Upper lobe of left lung (tissue), 6 donors: ENCODE data around the gene TBC1D3B. TPM values are rescaled to one million over a fixed set of nuclear protein-coding genes. Genes with fewer than 3 reads are reported as not detected.

Experiments used
- ATAC-seq, 2 donors: fragments of 200-7000 bp; cut with Tn5 transposase; one replicate each; pipeline ENCODE4 v1.9.1; 2022; ENCODE audit warnings: mild to moderate bottlenecking in 2 of 2, moderate library complexity in 2 of 2; ENCODE audit not compliant: low FRiP score in 2 of 2
- DNase-seq, 2 donors: peaks; one replicate each; pipeline ENCODE4 v3.0.0-alpha.2; 2019 to 2020
- H3K27ac ChIP-seq, 4 donors: fragments of 200-600 bp; sonication (generic); one replicate each; pipeline ENCODE4 v1.5.1; 2016 to 2019
- H3K27me3 ChIP-seq, 4 donors: fragments of 200-600 bp; sonication (generic); one replicate each; pipeline ENCODE4 v1.5.1; 2017 to 2019
- H3K36me3 ChIP-seq, 4 donors: fragments of 200-600 bp; sonication (generic); one replicate each; pipeline ENCODE4 v1.5.1; 2016 to 2019
- H3K4me1 ChIP-seq, 4 donors: fragments of 200-600 bp; sonication (generic); one replicate each; pipeline ENCODE4 v1.5.1; 2018 to 2019
- H3K4me3 ChIP-seq, 4 donors: fragments of 200-600 bp; sonication (generic); one replicate each; pipeline ENCODE4 v1.5.1; 2017 to 2019; ENCODE audit warnings: mild to moderate bottlenecking in 2 of 4, moderate library complexity in 1 of 4
- H3K9me3 ChIP-seq, 4 donors: fragments of 200-600 bp; sonication (generic); one replicate each; pipeline ENCODE4 v1.5.1; 2018 to 2019
- CTCF ChIP-seq, 6 experiments: fragments of 450-650 bp in 4 of 6; fragments of 200-600 bp in 2 of 6; sonication (generic) in 2 of 6; IDR thresholded peaks; one replicate each; pipeline ENCODE4 v1.5.1; 2016 to 2019; ENCODE audit warnings: antibody characterized with exemption in 6 of 6
- EP300 ChIP-seq, 4 donors: sonication (generic); formaldehyde crosslinking; IDR thresholded peaks; one replicate each; pipeline ENCODE4 v1.5.1; 2017; ENCODE audit warnings: antibody characterized with exemption in 4 of 4, control low read depth in 2 of 4
- POLR2A ChIP-seq, 4 donors: fragments of 450-650 bp; IDR thresholded peaks; one replicate each; pipeline ENCODE4 v1.5.1; 2016 to 2017; ENCODE audit warnings: antibody characterized with exemption in 4 of 4, mild to moderate bottlenecking in 2 of 4
- POLR2AphosphoS5 ChIP-seq, 2 donors: sonication (generic); formaldehyde crosslinking; IDR thresholded peaks; one replicate each; pipeline ENCODE4 v1.5.1; 2017; ENCODE audit warnings: antibody characterized with exemption in 2 of 2
- WGBS, 2 donors: methylation state at CpG; one replicate each; pipeline ENCODE4 v1.1.5; 2017 to 2018; 5-methylcytosine and 5-hydroxymethylcytosine counted together
- total RNA-seq, 6 donors: library from RNA; depleted of rRNA in 4 of 6; stranded (reverse); fragments of >200 nt in 4 of 6; gene quantifications; one replicate each; pipeline versions ENCODE4 v1.1.0 to v1.2.1, GENCODE V29; 2016 to 2021
- donor health status: DM: no; HTN: no; CAD: no; lungs with moderate emphysema.
- donor health status: DM: no; HTN: yes; CAD: no; lungs with severe emphysema.

TBC1D3B gene
- total RNA-seq, 6 donors from 2014 or later: 3.6 to 8.9 (median 7.0) TPM; not detected in 1

GRCh38 chr17:36131421-36131820 is 45.0 kb downstream of the TBC1D3B start:
- 39 to 52% methylated on average over 2 of the region's 2 CpGs for WGBS, 2 donors
- Histone ChIP-seq H3K27ac (no peak overlapping the region), H3K4me1 (no peaks in the 10 kb centered on the region), H3K27me3 (no peaks in the 10 kb centered on the region), H3K36me3 (no peaks in the 10 kb centered on the region), H3K4me3 (no peak overlapping the region), H3K9me3 (peaks cover 0 to 1% (median under 1%) of the 10 kb centered on the region in 4 donors)
- TF ChIP-seq CTCF (IDR thresholded peaks at IDR 0.05): peak in 1 of 6 experiments; percentile 14
- no peak for TF ChIP-seq EP300 (IDR thresholded peaks at IDR 0.05)
- no peak for TF ChIP-seq POLR2A (IDR thresholded peaks at IDR 0.05)
- peak in 1 of 2 donors; percentile 42 for ATAC-seq
- DNase-seq: no peak

GRCh38 chr17:36130346-36130745 is 46.1 kb downstream of the TBC1D3B start:
- ATAC-seq (no peak), DNase-seq (no peak)
- no peaks in the 10 kb centered on the region for H3K27me3 ChIP-seq
- H3K36me3 ChIP-seq: no peaks in the 10 kb centered on the region
- H3K27ac ChIP-seq: no peak overlapping the region
- TF ChIP-seq EP300 (IDR thresholded peaks at IDR 0.05): no peak
- H3K4me1 ChIP-seq: no peaks in the 10 kb centered on the region
- 50 to 59% methylated on average over 5 of the region's 5 CpGs for WGBS, 2 donors
- H3K4me3 ChIP-seq: no peak overlapping the region
- H3K9me3 ChIP-seq: peaks cover 0 to 12% (median 10%) of the 10 kb centered on the region in 4 donors

GRCh38 chr17:36129616-36130015 is 46.8 kb downstream of the TBC1D3B start:
- 70 to 85% methylated on average over 1 of the region's 1 CpG for WGBS, 2 donors
- H3K9me3 ChIP-seq: peaks cover 0 to 18% (median 16%) of the 10 kb centered on the region in 4 donors
- TF ChIP-seq POLR2A (IDR thresholded peaks at IDR 0.05) (no peak), POLR2AphosphoS5 (IDR thresholded peaks at IDR 0.05) (no peak), EP300 (IDR thresholded peaks at IDR 0.05) (no peak), CTCF (IDR thresholded peaks at IDR 0.05) (no peak)
- no peaks in the 10 kb centered on the region for H3K36me3 ChIP-seq
- DNase-seq (no peak), ATAC-seq (no peak)
- H3K27ac ChIP-seq: no peak overlapping the region
- no peak overlapping the region for H3K4me3 ChIP-seq
- H3K4me1 ChIP-seq: no peaks in the 10 kb centered on the region
- H3K27me3 ChIP-seq: no peaks in the 10 kb centered on the region

- ATAC-seq: no peak
- Histone ChIP-seq H3K4me1 (no peaks in the 10 kb centered on the region), H3K27ac (no peak overlapping the region), H3K27me3 (no peaks in the 10 kb centered on the region), H3K4me3 (no peak overlapping the region), H3K9me3 (peaks cover 0 to 18% (median 16%) of the 10 kb centered on the region in 4 donors), H3K36me3 (no peaks in the 10 kb centered on the region)
- no peak for TF ChIP-seq POLR2AphosphoS5 (IDR thresholded peaks at IDR 0.05)
- TF ChIP-seq CTCF (IDR thresholded peaks at IDR 0.05): no peak
- TF ChIP-seq EP300 (IDR thresholded peaks at IDR 0.05): no peak
- no peak for TF ChIP-seq POLR2A (IDR thresholded peaks at IDR 0.05)
- 56 to 85% methylated on average over 4 of the region's 4 CpGs for WGBS, 2 donors
- DNase-seq: no peak
Observed at GRCh38 chr17:36128411-36128978, 47.9 kb downstream of the TBC1D3B start.

GRCh38 chr17:36127911-36128310 is 48.5 kb downstream of the TBC1D3B start:
- no peaks in the 10 kb centered on the region for H3K36me3 ChIP-seq
- H3K4me1 ChIP-seq: no peaks in the 10 kb centered on the region
- ATAC-seq: peak in 1 of 2 donors; percentile 27
- H3K4me3 ChIP-seq: no peak overlapping the region
- no peak overlapping the region for H3K27ac ChIP-seq
- WGBS, 2 donors: 79 to 85% methylated on average over 6 of the region's 6 CpGs
- TF ChIP-seq POLR2A (IDR thresholded peaks at IDR 0.05) (no peak), CTCF (IDR thresholded peaks at IDR 0.05) (no peak), EP300 (IDR thresholded peaks at IDR 0.05) (no peak)
- H3K9me3 ChIP-seq: peaks cover 0 to 18% (median 16%) of the 10 kb centered on the region in 4 donors
- no peak for DNase-seq
- no peaks in the 10 kb centered on the region for H3K27me3 ChIP-seq
